ENCODE data around the gene CFI. TPM values are rescaled to one million over a fixed set of nuclear protein-coding genes. Genes with fewer than 3 reads are reported as not detected.

Gene CFI
- total and polyA plus RNA-seq, 2 of the 4 experiments (the other 2 are of a cell fraction) = 0.12 to 0.18 TPM

GRCh38 chr4:109836985-109837384 lies 35.2 kb upstream of the CFI start:
- intact Hi-C loops (cut with micrococcal nuclease) (no loop called here), dilution Hi-C loops (cut with HindIII; ENCODE audit: low sequenced_read_pairs, unreplicated experiment) (no loop called here), in situ Hi-C loops (cut with MboI; ENCODE audit: low sequenced_read_pairs) (no loop called here)
- Histone ChIP-seq H3K4ac (ENCODE audit: low read depth, low read length) (no peak overlapping the region), H3K79me1 (ENCODE audit: low read depth in 1 of 2, low read length in 2 of 2) (no peaks in the 10 kb centered on the region), H4K91ac (ENCODE audit: insufficient read depth, low read depth, low read length) (no peak overlapping the region), H3K18ac (ENCODE audit: low read depth, low read length) (no peak overlapping the region), H4K8ac (ENCODE audit: low read depth in 2 of 2, low read length in 2 of 2) (no peak overlapping the region), H3K4me3 (ENCODE audit: insufficient read depth, low read depth, low read length) (no peak overlapping the region), H3K9ac (ENCODE audit: low read depth, low read length) (no peak overlapping the region), H3K56ac (ENCODE audit: extremely low read depth, insufficient read depth, low read length) (no peak overlapping the region), H3K14ac (replicated peaks; ENCODE audit: low read depth, low read length) (no peak overlapping the region), H3K9me3 (ENCODE audit: control insufficient read depth, insufficient read depth, low read length) (no peaks in the 10 kb centered on the region), H3K4me1 (ENCODE audit: control insufficient read depth, insufficient read depth, low read length) (no peaks in the 10 kb centered on the region), H3K27ac (ENCODE audit: insufficient read depth, low read length) (no peak overlapping the region), H2AK9ac (replicated peaks; ENCODE audit: low read depth, low read length, poor library complexity) (no peak overlapping the region), H2BK120ac (ENCODE audit: low read depth, low read length) (no peak overlapping the region), H3K27me3 (ENCODE audit: control insufficient read depth, insufficient read depth, low read length) (no peaks in the 10 kb centered on the region), H4K20me1 (ENCODE audit: insufficient read depth, low read length) (no peaks in the 10 kb centered on the region), H2AFZ (replicated peaks; ENCODE audit: low read length, poor library complexity) (no peak overlapping the region), H4K5ac (ENCODE audit: low read depth, low read length) (no peak overlapping the region), H3K4me2 (ENCODE audit: low read depth, low read length) (no peak overlapping the region), H2BK20ac (ENCODE audit: low read depth, low read length) (no peak overlapping the region), H3K36me3 (ENCODE audit: control insufficient read depth, insufficient read depth, low read length) (no peaks in the 10 kb centered on the region), H2BK5ac (ENCODE audit: low read depth, low read length, poor library complexity, severe bottlenecking) (no peak overlapping the region), H3K9me1 (ENCODE audit: insufficient read depth, low read length) (no peaks in the 10 kb centered on the region), H2BK15ac (ENCODE audit: low read depth, low read length) (no peak overlapping the region), H2AK5ac (ENCODE audit: low read depth, low read length) (no peak overlapping the region), H3K23ac (ENCODE audit: low read depth, low read length) (no peak overlapping the region)
- ATAC-seq (ENCODE audit: low read depth) (no peak), DNase-seq (no peak)
- no peak for TF ChIP-seq BHLHE40 (IDR thresholded peaks at IDR 0.05; ENCODE audit: low read depth, low read length)
- no peak for TF ChIP-seq CEBPB (IDR thresholded peaks at IDR 0.05; ENCODE audit: low read depth, low read length)
- ChIA-PET POLR2A (ENCODE audit: unreplicated experiment) (no interaction called here), CTCF (no interaction called here)
- no CpG with 5 or more reads among the region's 3 CpGs for WGBS, 2 experiments (ENCODE audit: extremely low coverage in 2 of 2, insufficient read length in 1 of 2)
- BruUV-seq (replicated peaks) = no TSS peak
